Measurements from ENCODE around the gene PIGH. TPM values are rescaled to one million over a fixed set of nuclear protein-coding genes. Genes with fewer than 3 reads are reported as not detected.
"Not testable (repeated sequence)": the region's sequence is repeated elsewhere in the genome, so short reads cannot be mapped to it uniquely, and the experiment has no call there.

Gene PIGH

DNA sequence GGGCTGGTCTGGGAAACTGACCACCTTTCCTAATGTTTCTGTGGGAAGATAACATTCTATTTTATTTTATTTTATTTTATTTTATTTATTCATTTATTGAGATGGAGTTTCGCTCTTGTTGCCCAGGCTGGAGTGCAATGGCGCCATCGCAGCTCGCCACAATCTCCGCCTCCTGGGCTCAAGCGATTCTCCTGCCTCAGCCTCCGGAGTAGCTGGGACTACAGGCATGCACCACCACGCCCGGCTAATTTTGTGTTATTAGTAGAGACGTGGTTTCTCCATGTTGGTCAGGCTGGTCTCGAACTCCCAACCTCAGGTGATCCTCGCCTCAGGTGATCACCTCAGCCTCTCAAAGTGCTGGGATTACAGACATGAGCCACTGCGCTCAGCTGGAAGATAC is 57.4 kb downstream of the PIGH start:
- not testable (repeated sequence) for H3K9ac ChIP-seq (ENCODE audit: low read depth, low read length); H3K4me2 ChIP-seq (ENCODE audit: low read length); H3K4me1 ChIP-seq (ENCODE audit: control insufficient read depth, insufficient read depth, low read length); H3K9me3 ChIP-seq (replicated peaks; ENCODE audit: low read length); H3K4me3 ChIP-seq (ENCODE audit: low read length); H3K36me3 ChIP-seq (ENCODE audit: insufficient read depth, low read length)
- peaks cover 61% of the 10 kb centered on the region for H3K27me3 ChIP-seq (ENCODE audit: control insufficient read depth, insufficient read depth, low read length)

GRCh38 chr14:67541448-67542387 is 58.4 kb downstream of the PIGH start:
- Histone ChIP-seq H3K4me2 (ENCODE audit: low read length) (no peak overlapping the region), H3K4me1 (ENCODE audit: control insufficient read depth, insufficient read depth, low read length) (no peaks in the 10 kb centered on the region), H3K9me3 (replicated peaks; ENCODE audit: low read length) (no peaks in the 10 kb centered on the region), H3K9ac (ENCODE audit: low read depth, low read length) (no peak overlapping the region), H3K4me3 (ENCODE audit: low read length) (no peak overlapping the region), H3K27me3 (ENCODE audit: control insufficient read depth, insufficient read depth, low read length) (peaks cover 57% of the 10 kb centered on the region), H3K36me3 (ENCODE audit: insufficient read depth, low read length) (no peaks in the 10 kb centered on the region)

Small RNA genes within 50 kb of the gene (small RNA-seq; reads per million reads assigned to genes)
- gene AL132640.3 (not detected), gene RF00019 (not detected)

Measured in skeletal muscle satellite cell (primary cell).